ENCODE results near the gene KLRG1.

DNA sequence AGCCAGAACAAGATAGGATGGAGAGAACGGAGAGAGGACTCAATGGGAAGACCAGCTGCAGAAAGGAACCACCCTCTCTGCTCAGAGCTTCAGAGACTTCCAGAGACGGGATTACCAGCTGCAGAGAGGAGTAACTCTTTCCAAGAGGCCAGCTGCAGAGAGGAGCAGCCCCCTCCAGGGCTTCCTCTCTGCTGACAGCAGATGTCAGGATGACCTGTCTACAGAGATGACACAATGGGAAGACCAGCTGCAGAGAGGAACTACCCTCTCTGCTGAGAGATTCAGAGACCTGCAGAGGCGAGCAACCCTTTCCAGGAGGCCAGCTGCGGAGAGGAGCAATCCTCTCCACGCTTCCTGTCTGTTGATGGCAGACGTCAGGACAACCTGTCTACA, 61.8 kb downstream of the KLRG1 start:
- TF ChIP-seq, protein P1, sequence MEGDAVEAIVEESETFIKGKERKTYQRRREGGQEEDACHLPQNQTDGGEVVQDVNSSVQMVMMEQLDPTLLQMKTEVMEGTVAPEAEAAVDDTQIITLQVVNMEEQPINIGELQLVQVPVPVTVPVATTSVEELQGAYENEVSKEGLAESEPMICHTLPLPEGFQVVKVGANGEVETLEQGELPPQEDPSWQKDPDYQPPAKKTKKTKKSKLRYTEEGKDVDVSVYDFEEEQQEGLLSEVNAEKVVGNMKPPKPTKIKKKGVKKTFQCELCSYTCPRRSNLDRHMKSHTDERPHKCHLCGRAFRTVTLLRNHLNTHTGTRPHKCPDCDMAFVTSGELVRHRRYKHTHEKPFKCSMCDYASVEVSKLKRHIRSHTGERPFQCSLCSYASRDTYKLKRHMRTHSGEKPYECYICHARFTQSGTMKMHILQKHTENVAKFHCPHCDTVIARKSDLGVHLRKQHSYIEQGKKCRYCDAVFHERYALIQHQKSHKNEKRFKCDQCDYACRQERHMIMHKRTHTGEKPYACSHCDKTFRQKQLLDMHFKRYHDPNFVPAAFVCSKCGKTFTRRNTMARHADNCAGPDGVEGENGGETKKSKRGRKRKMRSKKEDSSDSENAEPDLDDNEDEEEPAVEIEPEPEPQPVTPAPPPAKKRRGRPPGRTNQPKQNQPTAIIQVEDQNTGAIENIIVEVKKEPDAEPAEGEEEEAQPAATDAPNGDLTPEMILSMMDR (IDR thresholded peaks at IDR 0.05; ENCODE audit: insufficient read depth, low read length, poor library complexity, severe bottlenecking): no peak
- no peak for TF ChIP-seq EZH2phosphoT487 (conservative IDR thresholded peaks at IDR 0.05; ENCODE audit: low read length)
